ENCODE measurements around the gene MON2.

- TF ChIP-seq, protein P1, sequence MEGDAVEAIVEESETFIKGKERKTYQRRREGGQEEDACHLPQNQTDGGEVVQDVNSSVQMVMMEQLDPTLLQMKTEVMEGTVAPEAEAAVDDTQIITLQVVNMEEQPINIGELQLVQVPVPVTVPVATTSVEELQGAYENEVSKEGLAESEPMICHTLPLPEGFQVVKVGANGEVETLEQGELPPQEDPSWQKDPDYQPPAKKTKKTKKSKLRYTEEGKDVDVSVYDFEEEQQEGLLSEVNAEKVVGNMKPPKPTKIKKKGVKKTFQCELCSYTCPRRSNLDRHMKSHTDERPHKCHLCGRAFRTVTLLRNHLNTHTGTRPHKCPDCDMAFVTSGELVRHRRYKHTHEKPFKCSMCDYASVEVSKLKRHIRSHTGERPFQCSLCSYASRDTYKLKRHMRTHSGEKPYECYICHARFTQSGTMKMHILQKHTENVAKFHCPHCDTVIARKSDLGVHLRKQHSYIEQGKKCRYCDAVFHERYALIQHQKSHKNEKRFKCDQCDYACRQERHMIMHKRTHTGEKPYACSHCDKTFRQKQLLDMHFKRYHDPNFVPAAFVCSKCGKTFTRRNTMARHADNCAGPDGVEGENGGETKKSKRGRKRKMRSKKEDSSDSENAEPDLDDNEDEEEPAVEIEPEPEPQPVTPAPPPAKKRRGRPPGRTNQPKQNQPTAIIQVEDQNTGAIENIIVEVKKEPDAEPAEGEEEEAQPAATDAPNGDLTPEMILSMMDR (conservative IDR thresholded peaks at IDR 0.05 in 1 of 2, IDR thresholded peaks at IDR 0.05 in 1 of 2; ENCODE audit: low read depth in 1 of 2, low read length in 2 of 2) = no peak
- no peak for TF ChIP-seq EZH2 (IDR thresholded peaks at IDR 0.05; ENCODE audit: low read length, missing control alignments)
Observed at GRCh38 chr12:62597253-62597652, 130.6 kb downstream of the MON2 start.
